ENCODE results near the gene AHCYL1.
"Not testable (repeated sequence)": the region's sequence is repeated elsewhere in the genome, so short reads cannot be mapped to it uniquely, and the experiment has no call there.

Gene AHCYL1

DNA sequence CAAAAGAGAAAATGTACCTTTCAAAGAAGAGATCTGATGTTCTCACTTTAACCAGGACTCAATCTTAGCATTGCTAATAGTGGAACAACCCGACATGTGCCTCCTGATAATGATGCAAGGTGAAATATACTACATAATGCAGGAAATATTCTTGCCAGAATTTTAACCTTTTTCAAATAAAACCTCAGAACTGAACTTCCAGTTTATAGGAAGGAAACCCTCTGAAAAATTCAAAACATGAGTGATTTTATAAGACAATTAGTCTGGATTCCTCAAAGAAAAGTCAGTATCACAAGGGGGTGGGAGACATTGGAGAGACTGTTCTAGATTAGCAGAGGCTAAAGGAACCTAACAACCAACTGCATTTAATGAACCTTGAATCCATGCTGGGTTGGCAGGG is 18.1 kb downstream of the AHCYL1 start:
- no peak for FAIRE-seq

DNA sequence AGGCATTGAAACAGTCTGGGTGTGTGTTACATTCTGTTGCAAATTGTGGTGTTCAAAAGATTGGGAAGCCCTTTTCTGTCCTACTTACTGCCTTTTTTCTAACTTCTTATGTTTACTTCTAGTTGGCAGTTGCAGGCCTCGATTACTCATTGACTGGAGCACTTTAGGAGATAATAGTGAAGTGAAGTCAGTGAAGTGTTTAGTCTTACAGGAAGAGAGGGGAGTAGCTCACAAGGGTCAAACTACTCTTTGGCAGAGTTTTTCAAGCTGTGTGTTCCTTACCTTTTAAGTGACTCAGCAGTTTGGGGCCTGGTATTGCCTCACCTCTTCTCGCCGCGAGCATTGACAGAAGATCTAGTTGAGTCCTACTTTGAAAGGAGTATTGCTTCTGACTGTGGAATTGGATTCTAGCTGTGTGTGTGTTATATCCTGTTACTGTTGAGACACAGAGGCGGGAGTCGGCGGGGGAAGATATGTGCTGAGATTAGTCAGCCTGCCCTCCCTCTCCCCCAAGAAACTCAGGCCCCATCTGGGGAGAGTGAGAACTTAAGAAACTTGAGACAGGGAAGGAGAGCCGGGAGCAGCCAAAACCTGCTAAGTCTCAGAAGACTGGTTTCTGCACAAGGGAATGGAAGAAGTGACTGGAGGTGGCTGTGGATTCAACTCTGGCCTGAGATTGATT is 19.3 kb downstream of the AHCYL1 start:
- no peak for FAIRE-seq

DNA sequence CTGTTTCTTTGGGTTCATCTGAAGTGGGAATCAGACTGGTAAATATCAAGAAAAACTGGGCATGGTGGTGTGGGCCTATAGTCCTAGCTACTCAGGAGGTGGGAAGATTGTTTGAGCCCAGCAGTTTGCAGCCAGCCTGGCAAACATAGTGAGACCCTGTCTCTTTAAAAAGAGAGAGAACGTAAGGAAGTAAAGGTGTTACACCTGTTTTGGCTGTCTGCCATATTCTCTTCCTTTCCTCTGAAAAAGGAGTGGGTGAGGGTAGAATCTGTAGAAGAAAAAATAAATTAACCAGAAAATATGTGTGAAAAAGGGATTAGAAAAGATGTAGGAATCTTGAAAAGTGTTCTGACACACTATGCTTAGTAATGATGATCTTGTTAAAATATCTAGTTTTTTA is 20.0 kb downstream of the AHCYL1 start:
- no peak for FAIRE-seq

DNA sequence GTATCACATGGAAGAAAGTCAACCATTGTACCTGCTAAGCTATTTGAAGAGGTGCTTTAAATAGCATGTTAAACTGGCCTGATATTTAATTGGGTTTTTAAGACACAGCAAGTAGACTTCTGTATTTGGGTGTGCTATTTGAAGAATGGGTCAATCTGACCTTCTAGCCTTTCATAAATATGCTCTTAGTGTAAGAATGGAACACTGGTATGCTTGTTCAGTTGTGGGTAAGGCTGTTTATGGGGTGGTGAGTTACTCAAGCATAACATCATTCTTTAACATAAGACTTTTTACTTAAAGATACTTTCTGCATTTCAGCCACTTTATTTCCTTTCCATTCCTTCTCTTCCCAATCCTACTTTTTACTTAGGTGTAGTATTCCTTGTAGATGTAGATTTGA is 21.4 kb downstream of the AHCYL1 start:
- FAIRE-seq = no peak

DNA sequence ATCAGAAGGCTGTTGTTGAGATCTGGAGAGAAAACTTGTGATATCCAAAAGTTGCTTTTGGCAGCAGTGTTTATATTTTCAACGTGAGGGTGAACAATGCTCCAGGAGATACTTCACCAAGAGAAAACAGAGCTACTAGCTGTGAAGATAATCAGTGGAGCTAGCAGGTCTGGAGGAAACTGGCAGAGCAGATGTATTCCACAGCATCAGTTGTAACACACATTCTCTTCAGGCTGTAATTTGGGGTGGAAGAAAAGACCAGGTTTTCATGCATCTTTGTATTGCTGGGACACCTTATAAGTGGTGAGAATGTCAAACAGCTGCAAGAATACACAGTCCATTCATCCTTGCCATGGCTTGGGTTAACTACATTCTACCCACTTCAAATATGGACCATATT is 22.0 kb downstream of the AHCYL1 start:
- FAIRE-seq = no peak

DNA sequence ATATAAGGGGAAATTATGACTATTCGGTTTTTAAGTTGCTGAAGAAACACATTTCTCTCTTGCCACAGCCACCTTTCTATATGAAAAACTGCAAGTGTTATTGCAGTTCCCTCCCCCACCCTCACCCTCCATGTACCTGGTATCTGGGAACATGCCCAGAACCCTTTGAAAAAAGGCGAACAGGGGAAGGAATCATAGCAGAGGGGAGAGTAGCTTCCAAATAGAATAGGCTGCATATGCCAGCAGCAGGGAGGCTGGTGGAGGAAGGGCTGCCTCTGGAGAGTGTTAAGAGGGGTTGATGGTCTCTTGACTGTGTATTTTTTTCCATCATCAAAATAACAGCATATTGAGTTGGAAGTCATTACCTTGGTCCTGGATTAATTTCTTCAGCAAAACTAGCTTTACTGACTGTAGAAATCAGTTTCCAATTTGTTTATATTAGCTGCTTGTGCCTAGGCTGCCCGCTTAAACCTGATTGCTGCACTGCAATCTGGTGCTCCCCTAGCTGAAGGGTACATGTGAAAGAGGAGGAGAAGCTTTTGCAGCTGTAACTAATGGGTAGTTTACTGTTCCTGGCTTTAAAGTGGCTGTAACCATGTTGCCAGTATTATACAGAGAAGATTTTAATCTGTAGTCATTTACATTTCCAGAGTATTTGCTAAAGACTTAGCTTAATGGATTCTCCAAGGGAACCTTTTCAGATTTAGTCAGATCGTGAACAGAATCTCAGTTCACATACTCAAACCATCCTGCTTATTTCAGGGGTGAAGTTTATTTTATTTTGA is 22.7 kb downstream of the AHCYL1 start:
- no peak for FAIRE-seq

DNA sequence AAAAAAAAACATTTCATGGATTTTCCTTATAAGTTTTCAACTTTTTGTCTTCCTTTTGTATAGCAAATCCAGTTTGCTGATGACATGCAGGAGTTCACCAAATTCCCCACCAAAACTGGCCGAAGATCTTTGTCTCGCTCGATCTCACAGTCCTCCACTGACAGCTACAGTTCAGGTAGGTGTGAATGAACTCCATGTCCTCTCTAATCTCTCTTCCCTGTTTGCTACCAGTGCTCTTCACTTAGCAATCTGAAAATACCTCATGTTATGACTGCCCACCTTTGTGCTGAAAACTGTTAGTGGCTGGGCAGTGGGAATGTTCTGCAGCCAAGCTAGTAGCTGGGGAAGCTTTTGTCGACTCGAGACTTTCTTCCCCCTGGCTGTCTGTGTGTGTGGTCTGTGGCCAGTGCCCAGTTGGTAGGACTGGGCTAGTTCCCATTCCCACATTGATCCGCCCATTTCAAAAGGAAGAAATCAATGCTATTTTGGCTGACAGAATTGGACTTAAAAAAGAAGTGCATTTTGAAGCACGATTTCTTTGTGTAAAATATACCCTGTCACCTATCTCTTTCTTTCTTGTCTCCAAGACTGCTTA is 24.5 kb downstream of the AHCYL1 start:
- FAIRE-seq = no peak

DNA sequence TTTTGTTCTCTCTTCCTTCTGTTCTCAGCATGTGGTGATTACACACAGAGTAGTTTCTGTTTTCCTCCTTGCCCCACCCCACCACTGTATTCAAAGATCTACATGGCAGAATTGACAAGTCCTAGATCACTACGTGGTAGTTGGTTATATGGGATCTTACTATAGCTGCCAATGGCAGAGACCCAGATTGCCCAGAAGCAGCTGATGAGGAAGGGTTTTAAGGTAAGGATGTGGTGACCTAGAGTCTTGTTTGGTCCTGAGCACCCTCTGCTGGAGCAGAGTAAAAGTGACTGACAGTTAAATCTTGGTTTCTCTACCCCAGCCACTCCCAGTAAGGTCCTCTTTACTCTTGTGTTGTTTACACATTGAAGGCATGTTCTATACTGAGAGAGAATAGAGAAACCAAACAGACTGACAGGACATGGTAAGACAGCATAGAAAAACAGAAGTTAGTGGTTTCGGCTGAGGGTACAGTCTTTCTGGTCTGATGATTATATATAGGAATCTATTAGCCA is 27.0 kb downstream of the AHCYL1 start:
- peak; percentile 90 for FAIRE-seq

DNA sequence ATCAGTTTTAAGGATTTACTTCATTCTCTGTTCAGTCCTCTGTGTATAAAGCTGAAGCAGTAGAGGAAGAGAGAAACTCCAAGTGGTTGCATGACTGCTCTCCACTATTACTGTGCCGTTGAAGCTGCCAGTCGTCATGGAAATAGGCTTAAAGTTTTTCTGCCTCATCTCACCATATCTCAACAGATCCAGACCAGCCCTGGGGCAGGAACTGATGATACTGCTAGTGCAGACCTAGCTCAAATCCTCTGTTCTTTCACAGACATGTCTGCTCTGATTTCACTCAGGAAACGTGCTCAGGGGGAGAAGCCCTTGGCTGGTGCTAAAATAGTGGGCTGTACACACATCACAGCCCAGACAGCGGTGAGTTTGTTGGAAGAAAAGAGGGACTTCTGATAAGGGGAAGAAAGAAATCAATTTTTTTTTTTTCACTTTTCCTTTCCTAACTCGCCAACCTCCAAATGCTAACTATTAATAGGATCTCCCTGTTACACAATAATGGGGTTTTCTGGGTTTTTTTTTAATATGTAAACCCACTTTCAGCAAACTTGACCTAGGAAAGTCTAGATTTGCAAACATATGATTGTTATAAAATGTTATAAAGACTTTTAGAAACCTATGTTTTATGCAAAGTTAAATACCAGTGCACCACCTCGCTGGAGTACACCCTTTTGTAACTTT is 27.7 kb downstream of the AHCYL1 start:
- FAIRE-seq = no peak

DNA sequence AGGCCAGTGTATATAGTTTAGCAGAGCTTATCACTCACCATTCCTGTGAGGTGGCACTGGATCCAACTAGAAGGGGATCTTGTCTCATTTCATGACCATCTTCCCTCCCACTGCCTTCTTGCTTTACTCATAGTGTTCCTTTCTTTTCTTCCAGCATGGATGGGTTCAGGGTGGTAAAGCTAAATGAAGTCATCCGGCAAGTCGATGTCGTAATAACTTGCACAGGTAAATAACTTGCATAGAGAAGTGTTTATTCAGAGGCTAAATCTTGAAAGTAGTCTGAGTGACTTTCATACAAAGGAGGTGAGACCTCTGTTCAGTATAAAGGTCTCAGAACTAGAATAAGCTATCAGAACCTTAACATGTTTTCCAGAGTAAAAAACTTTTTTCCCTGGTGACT is 33.2 kb downstream of the AHCYL1 start:
- no peak for FAIRE-seq

DNA sequence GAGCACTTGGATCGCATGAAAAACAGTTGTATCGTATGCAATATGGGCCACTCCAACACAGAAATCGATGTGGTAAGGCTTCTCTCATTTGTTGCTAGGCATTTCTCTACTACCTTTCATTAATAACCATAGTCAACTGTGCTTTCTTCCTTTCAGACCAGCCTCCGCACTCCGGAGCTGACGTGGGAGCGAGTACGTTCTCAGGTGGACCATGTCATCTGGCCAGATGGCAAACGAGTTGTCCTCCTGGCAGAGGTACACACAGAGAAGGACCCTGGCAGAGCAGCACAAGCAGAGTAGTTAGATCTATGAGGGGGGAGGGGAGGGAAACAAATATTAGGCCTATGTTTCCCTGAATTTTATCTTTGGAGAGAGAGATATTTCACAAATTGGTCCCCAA is 33.8 kb downstream of the AHCYL1 start:
- FAIRE-seq = no peak

DNA sequence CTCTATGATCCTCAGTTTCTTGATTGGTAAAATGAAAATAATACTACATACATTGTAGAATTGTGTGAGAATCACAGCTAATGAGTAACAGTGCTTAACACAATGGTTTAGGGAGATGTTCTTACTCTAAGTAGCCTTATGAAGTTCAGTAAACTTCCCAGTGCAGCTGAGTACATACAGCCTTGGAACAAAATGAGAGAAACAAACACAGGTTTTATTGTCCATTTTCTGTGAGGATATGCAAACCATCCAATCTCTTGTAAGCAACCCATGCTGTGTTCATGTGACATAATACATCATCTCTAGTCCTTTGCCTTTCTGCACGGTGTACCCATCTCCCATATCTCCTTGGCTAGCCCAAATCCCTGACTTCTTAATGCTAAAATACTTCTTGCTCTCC is 35.2 kb downstream of the AHCYL1 start:
- no peak for FAIRE-seq

DNA sequence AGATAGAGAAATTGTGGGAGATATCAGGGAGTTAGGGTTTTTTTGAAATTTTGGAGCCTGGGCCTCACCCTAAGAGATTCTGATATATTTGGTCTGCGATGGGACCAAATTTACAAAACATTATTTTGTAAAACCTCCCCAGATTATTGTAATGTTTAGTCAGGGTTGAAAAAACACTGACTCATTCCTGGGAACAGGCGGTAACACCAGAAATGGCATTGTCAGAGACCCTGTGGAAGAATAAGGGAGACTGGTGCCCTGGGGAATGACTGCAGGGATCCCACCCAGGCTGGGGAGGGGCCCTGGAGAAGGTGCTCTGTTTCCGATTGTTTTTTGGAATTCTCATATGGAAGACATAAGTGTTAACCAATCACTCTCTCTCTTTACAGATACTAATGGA is 36.7 kb downstream of the AHCYL1 start:
- no peak for FAIRE-seq

DNA sequence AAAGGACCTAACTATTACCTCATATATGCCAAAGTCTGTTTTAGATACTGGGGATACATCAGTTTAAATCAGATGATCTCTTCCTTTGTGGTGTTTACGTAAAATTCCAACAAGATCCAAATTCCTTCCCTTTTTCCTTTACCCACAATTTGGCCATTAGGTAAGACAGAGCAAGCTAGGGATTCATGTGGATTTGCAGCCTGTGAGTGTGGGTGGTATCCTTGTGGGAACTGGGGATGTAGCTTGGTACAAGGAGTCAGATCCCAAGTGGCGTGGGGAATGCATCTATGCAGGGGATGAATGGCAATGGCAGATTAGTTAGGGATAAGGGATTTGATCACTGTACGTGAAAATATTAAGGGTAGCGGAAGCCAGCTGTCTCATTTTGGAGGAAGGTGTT is 40.0 kb downstream of the AHCYL1 start:
- FAIRE-seq = no peak

DNA sequence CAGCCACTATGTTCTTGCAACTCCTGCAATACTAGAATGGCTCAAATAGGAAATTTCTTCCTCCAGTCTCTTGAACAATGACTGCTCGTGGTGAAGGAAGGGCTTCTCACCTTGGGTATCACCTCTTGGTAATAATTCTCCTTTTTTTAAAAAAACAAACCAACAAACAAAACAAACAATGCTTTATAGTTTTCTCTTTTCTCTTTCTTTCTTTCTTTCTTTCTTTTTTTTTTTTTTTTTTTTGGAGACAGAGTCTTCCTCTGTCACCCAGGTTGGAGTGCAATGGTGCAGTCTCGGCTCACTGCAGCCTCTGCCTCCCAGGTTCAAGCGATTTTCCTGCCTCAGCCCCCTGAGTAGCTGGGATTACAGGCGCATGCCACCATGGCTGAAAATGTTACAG is 46.1 kb downstream of the AHCYL1 start:
- not testable (repeated sequence) for FAIRE-seq

DNA sequence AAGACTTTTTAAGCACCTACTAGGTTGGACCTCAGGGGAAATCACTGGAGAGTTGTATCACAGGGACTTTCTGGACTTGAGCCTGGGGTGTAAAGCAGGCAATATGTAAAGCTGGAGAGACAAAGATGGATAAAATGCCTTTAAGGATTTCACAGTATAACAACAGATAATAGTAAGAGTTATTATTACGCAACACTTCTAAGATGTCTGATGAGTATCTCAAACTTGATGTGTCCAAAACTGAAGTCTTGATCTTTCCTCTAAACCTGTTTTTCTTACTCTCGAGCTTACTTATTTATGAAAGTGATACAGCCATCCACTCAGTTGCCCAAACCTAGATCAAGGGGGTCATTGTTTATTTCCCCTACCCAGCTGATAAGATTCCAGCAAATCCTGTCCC is 47.8 kb downstream of the AHCYL1 start:
- FAIRE-seq = no peak

DNA sequence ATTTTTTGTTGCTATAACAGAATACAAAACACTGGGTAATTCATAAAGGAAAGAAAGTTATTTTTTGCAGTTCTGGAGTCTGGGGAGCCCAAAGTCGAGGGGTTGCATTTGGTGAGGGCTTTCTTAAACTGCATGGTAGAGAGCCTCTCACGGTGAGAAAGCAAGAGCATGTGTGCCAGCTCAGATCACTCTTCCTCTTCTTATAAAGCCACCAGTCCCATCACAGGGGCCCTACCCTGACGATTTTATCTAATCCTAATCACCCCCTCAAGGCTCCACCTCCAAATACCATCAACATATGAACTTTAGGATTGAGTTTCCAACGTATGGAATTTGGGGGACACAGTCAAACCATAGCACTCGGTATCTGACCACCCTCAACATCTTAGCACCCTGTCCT is 48.9 kb downstream of the AHCYL1 start:
- no peak for FAIRE-seq

DNA sequence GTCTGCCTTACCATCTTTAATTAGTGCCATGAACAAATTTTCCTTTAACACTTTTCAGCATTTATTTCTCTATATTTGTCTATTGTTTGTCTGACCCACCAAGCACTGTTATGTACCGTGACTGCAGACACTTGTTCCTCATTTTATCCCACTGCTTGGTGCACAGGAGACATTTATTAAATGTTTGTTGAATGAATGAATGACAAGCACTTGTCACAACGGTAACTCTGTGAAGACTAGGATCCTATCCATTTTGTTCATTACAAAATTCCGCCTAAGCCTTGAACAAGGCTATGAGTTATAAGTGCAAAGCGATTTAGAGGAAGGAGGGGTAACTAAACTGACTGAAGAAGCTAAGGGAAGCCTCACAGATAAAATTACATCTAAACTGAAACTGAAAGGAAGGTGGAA is 49.5 kb downstream of the AHCYL1 start:
- FAIRE-seq = no peak

DNA sequence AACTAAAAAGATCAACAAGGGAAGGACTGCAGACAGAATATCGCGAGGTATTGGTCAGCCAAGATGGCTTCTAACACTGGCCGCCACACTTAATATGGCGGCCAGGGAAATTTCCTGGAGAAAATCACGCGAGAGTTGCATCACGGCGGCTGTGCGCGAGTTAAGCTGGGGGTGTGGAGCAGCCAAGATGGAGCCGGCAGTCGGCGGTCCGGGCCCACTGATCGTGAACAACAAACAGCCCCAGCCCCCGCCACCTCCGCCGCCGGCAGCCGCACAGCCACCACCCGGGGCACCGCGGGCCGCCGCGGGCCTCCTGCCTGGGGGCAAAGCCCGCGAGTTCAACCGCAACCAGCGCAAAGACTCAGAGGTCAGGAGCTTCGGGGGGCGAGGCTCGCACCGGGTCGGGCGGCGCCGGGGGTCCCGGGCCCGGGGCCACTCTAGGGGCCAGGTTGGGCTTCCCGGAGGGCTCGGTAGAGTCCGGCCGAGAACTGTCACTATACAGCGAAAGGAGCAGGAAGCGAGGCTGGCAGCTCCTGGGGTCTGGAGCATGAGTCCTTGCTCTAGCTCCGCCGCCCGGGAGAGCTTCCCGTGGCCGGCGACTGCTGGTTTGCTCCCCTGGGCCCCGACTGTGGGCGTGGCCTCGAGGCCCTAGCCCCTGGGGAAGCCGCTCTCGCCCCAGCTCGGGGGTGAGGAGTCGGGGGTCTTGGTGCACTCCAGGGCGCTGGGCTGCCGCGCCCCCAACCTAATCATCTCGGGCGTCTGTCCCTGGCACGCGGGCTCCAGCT is 50.1 kb downstream of the AHCYL1 start, which contains the start of gene STRIP1:
STRIP1 (plus strand) TSS at position 174 of the 785 bp plus-strand sequence; CDS start at position 188, 14 bp downstream.
- FAIRE-seq = peak; percentile 95

DNA sequence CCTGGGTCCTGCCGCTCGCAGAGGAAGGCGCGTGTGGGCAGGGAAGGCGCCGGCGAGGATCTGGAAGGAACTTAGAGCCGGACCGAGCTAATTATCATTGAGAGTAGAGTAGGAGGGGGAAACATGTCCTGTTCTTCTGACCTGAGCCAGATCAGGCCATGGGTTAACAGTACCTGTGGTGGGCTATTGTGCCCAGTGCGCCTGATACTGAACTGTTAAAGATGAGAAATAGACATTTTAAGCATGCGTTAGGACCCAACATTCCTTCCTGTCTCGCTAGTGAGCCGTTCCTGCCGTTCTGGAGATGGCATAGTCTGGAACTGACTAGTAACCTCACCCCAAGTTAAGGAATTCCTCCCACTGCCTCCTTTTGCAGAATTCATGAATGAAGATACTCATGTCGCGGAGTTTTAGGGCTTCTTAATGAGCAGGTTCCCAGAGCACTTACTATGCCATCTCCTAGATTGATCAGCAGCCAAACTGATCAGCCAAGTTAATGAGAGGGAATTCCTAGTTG is 50.7 kb downstream of the AHCYL1 start:
- FAIRE-seq = no peak

DNA sequence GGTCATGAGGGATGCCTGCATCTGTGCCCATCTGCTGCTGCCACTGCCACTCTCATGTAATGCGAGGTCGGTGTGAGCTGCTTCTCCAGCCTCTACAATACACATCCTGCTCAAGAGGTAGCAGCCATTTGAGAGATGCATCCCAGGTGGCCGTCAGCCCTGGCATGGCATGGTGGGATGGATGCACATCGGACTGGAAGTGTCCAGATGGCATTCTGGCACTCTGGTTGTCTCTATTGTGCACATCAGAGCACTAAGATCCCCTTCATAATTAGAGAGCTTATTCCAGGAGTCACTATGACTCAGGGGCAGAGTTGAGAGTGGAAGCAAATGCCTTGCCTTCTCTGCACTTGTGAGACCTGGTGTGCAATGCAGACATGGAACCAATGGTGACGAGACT is 53.7 kb downstream of the AHCYL1 start:
- FAIRE-seq = no peak

DNA sequence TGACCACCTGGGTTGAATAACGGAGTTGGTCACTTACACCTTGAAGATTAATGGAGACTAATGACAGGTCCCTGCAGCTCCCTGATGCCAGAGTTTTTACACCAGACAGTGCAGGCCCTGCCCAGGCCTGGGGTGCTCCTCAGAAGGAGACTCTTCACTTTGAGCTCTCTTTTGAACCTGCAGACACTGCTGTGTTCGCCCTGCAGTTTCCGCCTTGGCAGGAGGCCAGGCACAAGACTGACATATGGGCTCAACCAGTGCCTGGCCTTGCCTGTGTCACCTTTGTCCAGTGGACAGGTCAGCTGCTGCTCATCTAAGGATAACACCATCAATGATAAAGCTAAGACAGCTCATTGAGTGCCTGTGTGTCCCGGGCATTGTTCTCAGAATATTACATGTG is 55.1 kb downstream of the AHCYL1 start:
- no peak for FAIRE-seq

Data from G401.6 (cell line).